NCI-H510A treated with DMSO at 0.1 percent for 48 hours (cell line): ENCODE data around the gene MLXIP.
"Not testable (repeated sequence)": the region's sequence is repeated elsewhere in the genome, so short reads cannot be mapped to it uniquely, and the experiment has no call there.

Experiments used
- DNase-seq: peaks from one replicate; lab custom pipeline; 2025; lab: John Stamatoyannopoulos, UW

The MLXIP gene

DNA sequence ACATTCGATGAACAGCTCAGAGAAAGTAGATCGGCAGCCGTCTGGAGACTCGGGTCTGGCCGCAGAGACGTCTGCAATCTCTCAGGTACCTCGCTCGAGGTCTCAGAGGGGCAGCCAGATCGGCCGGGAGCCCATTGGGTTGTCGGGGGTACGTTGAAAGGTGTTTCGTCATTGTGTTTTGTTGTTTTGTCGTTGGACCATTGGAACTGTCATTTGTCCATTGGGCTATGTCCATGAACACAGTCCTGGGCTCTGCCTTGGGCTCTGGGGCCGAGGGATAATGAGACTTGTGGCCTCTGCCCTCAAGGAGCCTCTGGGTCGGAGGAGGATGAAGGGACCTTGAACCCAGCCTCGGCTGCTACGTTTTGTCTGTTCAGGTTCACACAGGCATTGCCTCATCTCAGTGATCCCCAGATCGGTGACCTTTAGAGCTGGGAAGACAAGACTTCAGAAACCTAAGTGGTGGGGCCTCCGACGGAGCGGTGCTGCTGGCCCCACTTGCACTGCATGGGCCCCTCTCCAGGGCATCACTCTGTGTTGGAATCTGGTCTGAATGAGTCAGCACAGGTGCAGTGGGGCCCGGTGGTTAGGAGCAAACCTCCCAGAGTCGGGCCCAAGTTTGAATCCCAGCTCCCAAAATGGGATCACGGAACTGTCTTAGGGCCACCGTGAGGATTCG is 23.6 kb upstream of the MLXIP start:
- DNase-seq = no peak

DNA sequence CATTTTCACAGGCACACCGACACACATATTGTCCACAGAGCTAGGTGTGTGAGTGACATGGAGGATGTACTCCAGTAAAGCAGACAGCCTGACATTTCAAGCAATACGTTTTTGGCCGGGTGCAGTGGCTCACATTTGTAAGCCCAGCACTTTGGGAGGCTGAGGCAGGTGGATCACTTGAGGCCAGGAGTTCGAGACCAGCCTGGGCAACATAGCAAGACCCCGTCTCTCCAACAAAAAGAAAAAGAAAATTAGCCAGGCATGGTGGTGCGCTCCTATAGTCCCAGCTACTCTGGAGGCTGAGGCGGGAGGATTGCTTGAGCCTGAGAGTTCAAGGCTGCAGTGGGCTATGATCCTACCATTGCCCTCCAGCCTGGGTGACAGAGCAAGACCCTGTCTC is 22.1 kb upstream of the MLXIP start:
- DNase-seq = not testable (repeated sequence)

DNA sequence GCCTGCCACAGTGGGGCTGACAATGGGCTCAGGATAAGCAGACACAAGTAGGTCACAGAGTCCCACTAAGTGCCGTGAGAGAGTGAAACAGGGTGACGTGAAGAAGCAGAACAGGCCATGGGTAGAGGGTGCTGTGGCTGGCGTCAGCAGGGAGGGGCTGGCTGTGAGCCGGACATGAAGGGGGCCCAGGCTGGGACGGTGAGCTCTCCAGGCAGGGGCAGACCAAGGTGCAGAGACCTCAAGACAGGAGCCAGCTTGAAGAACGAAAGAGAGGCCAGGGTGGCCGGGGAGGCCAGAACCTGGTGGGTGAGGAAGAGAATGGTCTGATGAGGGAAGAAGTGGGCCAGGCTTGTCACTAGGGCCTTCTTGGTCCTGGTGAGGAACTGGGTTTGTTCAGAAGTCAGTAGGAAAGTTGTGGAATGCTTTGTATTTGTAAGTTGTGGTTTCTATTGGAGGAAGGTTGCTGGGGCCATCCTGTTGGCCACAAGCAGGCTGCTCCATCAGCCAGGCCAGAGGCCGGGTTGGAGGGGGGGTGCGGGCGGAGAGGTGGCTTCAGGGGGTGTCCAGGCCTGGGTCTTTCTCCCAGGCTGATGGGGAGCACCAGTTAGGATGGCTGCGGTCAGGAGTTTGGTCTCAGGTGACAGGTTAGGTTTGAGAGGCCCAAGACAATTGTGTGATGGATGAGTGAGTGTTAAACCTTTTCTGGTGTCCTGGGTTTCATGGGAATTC is 21.4 kb upstream of the MLXIP start:
- no peak for DNase-seq

DNA sequence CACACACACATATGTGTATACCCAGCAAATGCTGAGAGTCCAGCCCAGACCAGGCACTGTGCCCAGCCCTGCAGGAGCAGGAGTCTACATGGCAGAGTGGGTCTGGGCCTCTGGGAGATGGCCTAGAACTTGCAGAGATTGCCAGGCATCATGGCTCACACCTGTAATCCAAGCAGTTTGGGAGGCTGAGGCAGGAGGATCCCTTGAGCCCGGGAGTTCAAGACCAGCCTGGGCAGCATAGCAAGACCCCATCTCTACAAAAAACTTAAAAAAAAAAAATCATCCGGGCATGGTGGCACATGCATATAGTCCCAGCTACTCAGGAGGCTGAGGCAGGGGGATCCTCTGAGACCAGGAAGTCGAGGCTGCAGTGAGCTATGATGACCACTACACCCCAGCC is 20.8 kb upstream of the MLXIP start:
- DNase-seq = no peak

DNA sequence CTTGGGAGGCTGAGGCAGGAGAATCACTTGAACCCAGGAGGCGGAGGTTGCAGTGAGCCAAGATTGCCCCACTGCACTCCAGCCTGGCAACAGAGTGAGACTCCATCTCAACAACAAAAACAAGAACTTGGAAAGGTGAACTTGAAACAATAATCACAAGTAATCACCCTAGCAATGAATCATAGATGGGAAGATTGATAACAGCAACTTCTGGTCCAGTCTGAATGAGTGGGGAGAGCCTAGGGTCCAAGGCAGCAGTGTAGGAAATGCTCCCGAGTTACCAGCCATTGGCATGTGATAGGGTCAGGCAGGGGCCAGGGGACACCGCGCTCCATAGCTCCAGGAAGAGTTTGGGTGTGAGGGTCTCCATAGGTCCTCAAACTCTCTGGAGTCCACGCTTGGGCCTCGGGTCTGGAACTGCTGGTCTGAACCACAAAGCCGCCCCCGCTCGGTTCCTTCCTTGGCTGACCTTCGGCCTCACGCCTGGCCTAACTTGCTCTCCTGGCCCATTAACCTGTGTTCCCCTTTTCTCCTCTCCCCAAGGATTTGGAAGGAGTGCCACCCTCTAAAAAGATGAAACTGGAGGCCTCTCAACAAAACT is 19.9 kb upstream of the MLXIP start:
- no peak for DNase-seq

DNA sequence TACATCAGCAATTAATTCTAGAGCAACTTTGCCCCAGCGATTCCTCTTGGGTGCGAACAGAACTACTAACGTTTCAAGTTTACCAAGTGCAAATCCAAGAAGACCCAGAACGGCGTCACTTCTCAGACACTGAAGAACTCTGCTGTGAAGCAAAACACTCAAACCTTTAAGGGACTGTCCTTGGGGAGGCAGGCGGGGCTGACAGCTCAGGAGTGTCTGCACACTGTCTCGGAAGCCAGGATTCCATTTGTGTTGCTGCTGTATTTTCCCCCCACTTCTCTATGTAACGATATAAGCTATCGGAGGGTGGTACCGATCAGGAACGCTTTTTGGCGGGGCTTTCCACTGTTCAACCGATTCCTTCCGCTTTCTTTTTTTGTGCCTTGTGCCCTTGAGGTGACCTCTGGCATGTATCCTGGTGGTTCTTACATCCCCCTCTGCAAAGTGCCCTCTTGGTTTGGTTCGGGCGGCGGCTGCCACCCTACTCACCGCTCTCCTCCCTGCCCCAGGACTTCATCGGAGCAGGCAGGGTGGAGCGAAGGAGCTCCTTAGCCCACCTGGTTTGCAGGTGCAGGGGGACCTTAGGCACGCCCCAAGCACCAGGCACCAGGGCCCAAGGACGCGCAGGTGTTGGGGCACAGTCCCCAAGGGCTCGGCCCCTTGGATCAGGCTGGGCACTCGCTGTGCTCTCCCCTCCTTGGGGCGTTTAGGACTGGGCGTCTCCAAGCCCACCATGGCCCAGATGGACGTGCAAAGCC is 19.2 kb upstream of the MLXIP start:
- no peak for DNase-seq

DNA sequence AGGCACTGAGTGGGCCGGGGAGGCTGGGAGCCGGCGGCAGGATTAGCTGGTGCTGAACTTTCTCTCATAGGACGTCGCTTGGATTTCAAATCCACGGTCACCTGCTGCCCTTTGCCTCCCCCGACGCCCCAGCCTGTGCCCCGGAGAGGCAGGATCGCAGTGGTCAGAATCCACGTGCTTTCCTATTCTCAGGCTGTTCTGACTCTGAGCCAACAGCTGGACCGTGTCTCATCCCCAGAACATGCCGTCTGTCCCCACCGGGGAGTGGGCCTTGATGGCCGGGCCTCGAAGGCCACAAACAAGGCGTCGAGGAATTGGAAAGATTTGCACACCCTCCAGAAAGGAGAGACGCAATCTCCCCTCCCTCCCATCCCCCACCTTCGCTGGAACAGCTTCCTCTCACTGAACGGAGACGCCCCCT is 18.5 kb upstream of the MLXIP start:
- no peak for DNase-seq

DNA sequence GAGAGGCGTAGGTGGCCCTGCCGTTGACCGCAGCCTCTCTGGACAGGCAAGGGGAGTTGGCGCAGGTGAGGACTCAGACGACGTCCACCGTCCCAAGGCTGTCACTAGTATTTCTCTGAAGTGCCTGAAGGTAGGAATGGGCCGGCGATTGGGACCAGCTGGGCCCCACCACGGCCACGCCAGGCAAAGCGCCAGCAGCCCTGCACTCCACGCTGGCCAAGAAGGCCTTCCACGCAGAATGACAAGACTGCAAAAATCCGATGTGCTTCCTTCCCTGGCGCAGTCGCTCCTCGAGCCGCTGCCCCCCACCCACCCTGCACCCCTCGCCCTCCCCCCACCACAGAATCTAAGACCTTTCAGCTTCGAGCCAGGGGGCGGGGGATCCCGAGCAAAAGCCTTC is 17.3 kb upstream of the MLXIP start:
- no peak for DNase-seq

DNA sequence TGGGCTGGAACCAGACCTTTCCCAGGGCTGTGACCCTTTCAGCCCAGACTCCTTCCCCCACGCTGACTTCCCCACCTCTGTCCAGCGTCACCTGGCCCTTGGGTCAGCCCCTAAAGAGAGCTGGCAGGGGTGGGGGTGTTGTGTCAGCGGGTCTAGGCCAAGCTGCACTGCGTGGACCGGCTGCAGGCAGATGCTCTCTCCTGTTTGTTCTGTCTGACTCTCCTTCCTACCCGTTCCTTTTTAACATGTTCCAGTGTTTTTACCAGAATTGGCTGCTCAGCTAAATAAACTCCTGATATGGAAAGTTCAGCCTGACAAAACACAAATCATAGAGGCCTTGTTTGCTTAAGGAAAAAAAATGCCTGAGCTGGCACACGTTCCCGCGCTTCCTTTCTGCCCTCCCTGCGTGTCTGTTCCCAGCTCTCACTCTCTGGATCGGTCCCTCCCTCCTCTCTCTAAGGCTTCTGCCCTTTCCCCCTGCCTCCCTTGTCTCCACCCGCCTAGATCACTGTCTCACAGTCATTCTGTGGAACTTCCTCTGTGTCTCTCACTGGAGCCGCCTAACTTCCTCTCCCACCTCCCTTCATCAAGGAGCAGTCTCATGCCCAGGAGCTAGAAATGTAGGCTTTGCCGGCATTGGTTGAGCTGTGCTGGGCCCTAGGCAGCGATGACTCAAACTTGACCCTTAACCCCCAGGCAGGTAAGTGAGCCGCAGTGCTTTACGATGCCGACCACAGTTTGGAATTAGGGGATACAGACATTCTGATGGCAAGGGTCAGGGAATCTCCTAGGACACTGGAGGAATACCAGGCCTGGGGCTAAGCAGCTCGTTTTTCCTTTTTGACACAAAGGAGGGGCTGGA is 15.5 kb upstream of the MLXIP start:
- DNase-seq = peak; percentile 78

DNA sequence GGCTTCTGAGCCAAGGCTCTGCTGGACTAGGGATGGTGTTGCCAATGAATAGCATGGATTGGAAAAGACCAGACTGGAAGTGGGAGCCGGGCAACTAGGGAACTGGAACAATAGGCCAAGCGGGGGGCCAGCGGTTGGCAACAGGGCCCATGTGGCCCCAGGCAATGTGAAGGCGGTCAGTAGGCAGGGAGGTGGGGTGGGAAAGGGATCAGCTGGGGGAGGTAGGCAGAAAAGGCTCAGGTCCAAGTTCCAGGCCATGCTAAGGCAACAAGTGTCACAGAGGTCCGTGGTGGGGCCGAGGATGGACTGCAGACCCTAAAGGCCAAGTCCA is 14.9 kb upstream of the MLXIP start:
- no peak for DNase-seq

DNA sequence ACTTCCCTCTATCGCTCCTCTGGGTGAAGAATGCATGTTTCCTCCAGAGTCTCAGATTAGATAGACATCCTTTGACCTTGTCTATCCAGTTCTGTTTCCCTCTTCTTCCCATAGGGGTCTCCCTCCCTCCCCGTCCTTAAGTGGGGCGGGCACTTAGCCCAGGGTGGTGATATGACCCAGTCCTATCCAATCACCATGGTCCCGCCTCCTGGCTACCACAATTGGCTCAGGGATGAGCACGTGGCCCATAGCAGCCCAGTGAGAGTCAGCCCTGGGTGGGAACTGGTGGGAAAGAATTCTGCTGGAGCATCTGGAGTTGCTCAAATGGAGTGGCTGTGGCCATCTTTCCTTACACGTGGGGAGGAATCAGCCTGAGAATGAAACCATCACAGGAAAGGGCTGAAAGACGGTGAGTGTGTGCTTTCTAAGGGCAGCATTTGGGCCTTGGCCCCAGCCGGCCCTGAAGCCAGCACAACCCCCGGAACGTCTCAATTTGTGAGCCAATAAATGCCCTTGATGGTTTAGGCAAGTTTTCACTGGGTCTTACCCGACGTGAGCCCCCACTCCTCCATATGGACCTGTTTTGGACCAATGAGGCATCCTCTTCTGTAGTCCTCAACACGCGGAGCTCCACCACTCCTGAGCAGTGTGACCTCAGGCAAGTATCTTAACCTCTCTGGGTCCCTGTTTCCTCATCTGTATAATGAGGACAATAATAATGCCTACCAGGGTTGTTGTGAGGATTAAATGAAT is 14.4 kb upstream of the MLXIP start:
- peak; percentile 97 for DNase-seq

DNA sequence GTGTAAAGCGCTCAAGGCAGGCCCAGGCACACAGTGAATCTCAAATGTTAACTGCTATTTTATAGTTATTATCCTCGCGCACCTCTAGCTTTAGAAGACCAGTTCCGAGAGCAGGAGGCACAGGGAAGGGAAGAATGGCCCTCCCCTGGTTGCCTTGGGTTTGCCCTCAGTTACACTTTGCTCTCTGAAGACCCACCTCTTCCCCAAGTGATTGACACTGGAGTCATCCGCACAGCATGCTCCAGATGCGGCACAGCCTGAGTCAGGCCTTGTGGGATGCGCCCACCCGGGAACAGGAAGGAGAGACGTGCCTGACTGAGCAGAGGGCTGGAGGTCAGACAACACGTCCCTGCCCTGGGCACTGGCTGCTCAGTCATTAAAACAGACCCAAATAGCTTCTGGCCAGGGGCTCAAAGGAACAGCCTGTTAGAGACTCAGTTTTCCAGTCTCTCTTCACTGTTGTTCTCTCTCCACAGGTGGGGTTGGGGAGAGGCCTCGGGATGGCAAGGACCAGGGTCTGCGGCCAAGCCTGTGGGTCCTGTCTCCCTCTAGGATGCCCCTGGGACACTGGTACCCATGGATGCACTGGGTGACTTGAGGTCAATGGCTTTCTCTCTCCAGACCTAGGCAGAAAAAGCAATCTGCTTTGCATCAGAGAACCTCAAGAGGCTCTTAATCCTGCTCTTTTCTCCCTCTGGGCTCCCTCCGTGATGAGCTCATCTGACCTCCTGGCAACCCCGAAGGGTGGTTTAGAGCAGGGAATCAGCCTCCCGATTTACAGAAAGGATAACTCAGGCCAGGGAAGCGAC is 13.6 kb upstream of the MLXIP start:
- peak; percentile 85 for DNase-seq

DNA sequence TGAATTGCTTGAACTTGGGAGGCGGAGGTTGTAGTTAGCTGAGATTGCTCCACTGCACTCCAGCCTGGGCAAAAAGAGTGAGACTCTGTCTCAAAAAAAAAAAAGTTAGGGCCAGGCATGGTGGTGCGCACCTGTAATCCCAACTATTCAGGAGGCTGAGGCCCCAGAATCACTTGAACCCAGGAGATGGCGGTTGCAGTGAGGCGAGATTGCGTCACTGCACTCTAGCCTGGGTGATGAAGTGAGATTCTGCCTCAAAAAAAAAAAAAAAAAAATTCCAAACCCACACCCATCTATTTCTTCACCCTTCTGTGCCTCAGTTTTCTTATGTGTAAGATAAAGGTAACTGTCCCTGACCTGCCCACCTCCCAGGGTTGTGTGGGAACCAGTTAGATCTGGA is 11.0 kb upstream of the MLXIP start:
- DNase-seq = no peak

DNA sequence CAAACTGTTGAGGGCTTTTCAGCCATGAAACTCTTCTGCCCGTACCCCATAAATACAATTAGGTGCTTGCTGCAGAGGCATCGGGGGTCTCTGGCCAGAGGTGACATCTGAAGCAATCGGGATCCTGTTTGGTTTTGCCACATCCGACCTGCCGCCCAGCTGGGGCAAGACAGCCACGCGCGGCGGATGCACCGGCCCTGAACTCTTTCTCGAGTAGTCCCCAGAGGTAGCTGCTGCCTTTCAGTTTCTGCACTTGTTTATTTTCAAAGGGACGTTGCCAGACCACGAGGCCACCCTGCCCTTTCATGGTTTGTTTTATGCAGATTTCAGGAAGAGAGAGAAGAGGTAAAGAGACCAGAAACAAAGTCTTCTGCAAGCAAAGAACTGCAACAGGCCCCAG is 10.6 kb upstream of the MLXIP start:
- no peak for DNase-seq

DNA sequence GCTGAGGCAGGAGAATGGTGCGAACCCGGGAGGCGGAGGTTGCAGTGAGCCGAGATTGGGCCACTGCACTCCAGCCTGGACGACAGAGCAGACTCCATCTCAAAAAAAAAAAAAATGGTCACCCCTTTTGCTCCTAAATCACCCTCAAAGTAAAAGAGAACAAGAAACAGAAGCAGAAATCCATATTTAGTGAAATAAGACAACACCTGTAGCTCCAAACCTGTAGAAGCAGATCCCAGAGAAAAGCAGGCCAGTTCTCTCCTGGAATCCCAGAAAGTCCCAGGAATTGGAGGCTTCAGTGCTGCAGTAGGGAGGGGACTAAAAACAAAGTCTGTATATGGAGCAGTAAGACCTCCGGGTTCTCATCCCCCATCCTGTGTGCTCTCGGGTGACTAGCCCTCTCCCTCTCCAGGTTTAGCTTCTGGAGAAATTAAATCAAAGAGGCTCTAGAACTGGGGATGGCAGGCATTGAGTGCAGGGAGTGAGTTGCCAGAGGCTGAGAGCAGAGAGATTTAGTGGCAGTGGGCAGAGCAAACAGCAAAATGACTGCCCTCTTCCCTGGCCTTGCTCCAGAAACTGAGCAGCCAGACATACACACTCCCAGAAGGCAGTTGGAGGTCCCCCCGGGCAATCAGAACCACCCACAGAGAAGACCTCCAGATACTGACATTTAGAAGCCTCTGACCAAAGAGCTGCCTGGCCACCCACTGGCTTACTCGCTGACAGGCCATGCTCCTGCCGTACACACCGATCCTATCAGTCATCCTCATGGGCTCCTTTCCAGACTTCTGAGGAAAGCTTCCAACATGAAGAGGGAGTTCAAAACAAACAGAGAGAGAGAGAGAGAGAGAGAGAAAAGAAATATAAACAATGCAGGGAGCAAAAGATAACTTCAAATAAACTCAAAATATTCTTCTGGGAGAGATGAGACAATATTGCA is 6.3 kb upstream of the MLXIP start:
- DNase-seq = no peak

DNA sequence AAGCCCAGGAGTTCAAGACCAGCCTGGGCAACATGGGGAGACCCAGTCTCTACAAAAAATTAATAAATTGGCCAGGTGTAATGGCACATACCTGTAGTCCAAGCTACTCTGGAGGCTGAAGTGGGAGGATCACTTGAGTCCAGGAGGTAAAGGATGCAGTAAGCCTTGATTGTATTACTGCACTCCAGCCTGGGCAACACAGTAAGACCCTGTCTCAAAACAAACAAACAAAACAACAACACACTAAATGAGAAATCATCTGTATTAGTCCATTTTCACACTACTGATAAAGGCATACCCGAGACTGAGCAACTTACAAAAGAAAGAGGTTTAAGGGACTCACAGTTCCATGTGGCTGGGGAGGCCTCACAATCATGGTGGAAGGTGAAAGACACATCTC is 4.7 kb upstream of the MLXIP start:
- DNase-seq = no peak

DNA sequence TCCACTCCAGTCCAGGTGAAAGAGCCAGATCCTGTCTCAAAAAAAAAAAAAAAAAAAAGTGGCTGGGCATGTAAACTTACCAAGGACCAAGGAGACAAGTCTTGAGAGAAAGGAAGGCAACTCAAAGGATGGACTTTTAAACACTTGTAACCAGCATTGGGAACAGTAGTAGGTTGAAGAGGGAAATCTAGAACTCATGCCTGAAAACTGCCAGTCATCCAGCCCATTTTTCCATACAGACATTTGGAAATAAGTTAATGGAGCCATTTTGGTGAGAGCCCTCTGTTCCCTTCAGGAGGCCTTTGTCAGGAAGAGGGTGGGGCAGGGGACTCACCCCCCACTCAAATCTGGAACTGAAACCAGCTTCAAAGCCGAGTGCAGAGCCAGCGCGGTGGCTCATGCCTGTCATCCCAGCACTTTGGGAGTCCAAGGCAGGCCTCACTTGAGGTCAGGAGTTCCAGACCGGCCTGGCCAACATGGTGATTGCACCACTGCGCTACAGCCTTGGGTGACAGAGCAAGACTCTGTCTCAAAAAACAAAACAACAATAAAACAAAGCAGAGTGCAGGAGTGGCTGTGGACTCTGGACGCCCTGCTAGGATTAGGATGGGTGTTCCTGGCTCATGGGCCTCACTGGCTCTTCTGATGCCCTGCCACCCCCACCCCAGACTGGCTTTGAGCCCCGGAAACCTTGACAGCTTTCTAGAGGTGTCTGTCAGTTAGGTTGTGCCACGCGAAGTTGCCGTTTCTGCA is 1.6 kb upstream of the MLXIP start:
- no peak for DNase-seq

DNA sequence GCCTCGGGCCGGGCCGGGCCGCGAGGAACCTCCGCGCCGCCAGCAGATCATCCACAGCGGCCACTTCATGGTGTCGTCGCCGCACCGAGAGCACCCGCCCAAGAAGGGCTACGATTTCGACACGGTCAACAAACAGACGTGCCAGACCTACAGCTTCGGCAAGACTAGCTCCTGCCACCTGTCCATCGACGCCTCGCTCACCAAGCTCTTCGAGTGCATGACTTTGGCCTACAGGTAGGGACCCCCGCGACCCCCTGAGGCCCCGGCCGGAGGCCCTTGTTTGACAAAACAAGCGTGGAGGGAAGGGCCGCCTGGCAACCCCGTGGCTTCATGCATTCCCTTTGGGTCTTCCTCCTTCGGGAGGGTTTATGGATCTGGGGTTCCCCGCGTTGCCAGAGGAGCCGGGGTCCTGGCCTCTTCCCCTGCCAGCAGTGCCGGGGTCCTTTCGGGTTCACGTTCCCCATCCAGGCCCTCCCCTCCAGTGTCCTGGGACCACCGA is 526 bp downstream of the MLXIP start:
- DNase-seq = peak; percentile 38
